ENCODE results near the gene HEATR5B.

The HEATR5B gene

DNA sequence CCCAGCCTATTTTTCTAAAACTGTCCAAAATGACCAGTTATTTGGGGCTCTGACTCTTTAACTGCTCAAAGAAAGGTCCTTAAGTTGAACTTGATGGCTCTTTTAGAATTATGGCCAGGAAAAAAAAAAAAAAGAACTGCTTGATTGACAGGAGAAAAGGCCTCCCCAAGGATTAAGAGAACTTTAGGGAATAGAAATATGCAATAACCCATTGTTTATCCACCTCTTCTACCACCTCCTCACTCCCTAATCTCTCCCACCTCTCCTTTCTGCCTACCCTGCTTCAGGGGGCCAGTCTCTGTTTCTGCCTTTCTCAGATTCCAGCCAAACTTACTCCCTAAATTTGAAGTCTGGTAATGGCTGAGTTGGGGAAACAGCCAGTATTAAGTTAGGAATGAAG, 112.2 kb downstream of the HEATR5B start:
- H3K9ac ChIP-seq (ENCODE audit: low read length): no peak overlapping the region
- H3K4me2 ChIP-seq (ENCODE audit: low read depth, low read length, poor library complexity, severe bottlenecking): no peak overlapping the region
- H3K4me3 ChIP-seq (ENCODE audit: insufficient read depth, low read length, poor library complexity, severe bottlenecking): no peak overlapping the region
- no peaks in the 10 kb centered on the region for H4K20me1 ChIP-seq (ENCODE audit: low read depth, low read length)
- no peak overlapping the region for H3K27ac ChIP-seq (ENCODE audit: low read depth, low read length)
- TF ChIP-seq, protein P1, sequence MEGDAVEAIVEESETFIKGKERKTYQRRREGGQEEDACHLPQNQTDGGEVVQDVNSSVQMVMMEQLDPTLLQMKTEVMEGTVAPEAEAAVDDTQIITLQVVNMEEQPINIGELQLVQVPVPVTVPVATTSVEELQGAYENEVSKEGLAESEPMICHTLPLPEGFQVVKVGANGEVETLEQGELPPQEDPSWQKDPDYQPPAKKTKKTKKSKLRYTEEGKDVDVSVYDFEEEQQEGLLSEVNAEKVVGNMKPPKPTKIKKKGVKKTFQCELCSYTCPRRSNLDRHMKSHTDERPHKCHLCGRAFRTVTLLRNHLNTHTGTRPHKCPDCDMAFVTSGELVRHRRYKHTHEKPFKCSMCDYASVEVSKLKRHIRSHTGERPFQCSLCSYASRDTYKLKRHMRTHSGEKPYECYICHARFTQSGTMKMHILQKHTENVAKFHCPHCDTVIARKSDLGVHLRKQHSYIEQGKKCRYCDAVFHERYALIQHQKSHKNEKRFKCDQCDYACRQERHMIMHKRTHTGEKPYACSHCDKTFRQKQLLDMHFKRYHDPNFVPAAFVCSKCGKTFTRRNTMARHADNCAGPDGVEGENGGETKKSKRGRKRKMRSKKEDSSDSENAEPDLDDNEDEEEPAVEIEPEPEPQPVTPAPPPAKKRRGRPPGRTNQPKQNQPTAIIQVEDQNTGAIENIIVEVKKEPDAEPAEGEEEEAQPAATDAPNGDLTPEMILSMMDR (IDR thresholded peaks at IDR 0.05; ENCODE audit: insufficient read depth, low read length, poor library complexity, severe bottlenecking): no peak
- no peak for TF ChIP-seq EZH2phosphoT487 (conservative IDR thresholded peaks at IDR 0.05; ENCODE audit: low read length)
- no peaks in the 10 kb centered on the region for H3F3A ChIP-seq (ENCODE audit: insufficient read depth)
- no peaks in the 10 kb centered on the region for H3K79me2 ChIP-seq (ENCODE audit: insufficient read depth, low read length)
- no peaks in the 10 kb centered on the region for H3K9me2 ChIP-seq (replicated peaks; ENCODE audit: insufficient read depth, low read length)
- H3K36me3 ChIP-seq (ENCODE audit: low read length): no peaks in the 10 kb centered on the region
- no peaks in the 10 kb centered on the region for H3K27me3 ChIP-seq (ENCODE audit: low read length)
- no peak overlapping the region for H2AFZ ChIP-seq (ENCODE audit: low read depth, low read length, severe bottlenecking)
- H3K9me3 ChIP-seq (ENCODE audit: insufficient read depth, low read length): no peaks in the 10 kb centered on the region

DNA sequence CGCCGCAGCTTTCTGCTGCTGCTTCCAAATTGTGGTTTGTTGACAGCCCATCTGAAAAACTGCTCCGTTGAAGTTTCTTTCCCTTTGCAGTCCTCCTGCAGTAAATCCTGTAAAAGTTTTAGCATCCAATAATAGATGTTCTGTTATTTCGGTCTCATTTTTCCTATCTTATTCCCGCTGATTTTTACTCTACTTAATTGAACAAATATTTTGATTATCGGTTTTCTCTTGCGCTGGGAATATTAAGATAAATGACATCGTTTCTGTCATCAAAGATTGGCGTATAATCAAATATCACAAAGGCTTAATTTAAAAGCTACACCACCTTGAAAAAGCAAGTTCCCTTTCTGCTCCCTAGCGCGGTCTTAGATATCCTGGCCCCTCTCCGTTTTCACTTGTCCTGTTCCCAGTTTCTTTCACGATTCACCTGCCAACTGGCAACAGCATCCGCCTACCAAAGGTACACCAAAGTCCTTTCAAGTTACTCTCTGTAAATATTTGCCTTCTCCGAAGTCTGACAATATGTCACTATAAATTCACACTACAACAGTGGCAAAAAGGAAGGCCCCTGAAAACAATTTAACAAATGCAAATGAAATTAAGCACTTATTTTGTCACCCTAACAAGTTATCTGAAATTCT, 116.8 kb downstream of the HEATR5B start:
- H3K79me2 ChIP-seq (ENCODE audit: insufficient read depth, low read length): peaks cover 36% of the 10 kb centered on the region
- no peaks in the 10 kb centered on the region for H4K20me1 ChIP-seq (ENCODE audit: low read depth, low read length)
- peak overlapping the region; percentile 57 for H3K27ac ChIP-seq (ENCODE audit: low read depth, low read length)
- H3K9me3 ChIP-seq (ENCODE audit: insufficient read depth, low read length): no peaks in the 10 kb centered on the region
- peak overlapping the region; percentile 97 for H3K9ac ChIP-seq (ENCODE audit: low read length)
- H3K4me2 ChIP-seq (ENCODE audit: low read depth, low read length, poor library complexity, severe bottlenecking): peak overlapping the region; percentile 80
- no peaks in the 10 kb centered on the region for H3K9me2 ChIP-seq (replicated peaks; ENCODE audit: insufficient read depth, low read length)
- no peaks in the 10 kb centered on the region for H3K27me3 ChIP-seq (ENCODE audit: low read length)
- H3F3A ChIP-seq (ENCODE audit: insufficient read depth): no peaks in the 10 kb centered on the region
- H2AFZ ChIP-seq (ENCODE audit: low read depth, low read length, severe bottlenecking): peak overlapping the region; percentile 86
- no peak for TF ChIP-seq EZH2phosphoT487 (conservative IDR thresholded peaks at IDR 0.05; ENCODE audit: low read length)
- TF ChIP-seq, protein P1 (IDR thresholded peaks at IDR 0.05; ENCODE audit: insufficient read depth, low read length, poor library complexity, severe bottlenecking): no peak
- no peaks in the 10 kb centered on the region for H3K36me3 ChIP-seq (ENCODE audit: low read length)
- peak overlapping the region; percentile 56 for H3K4me3 ChIP-seq (ENCODE audit: insufficient read depth, low read length, poor library complexity, severe bottlenecking)

DNA sequence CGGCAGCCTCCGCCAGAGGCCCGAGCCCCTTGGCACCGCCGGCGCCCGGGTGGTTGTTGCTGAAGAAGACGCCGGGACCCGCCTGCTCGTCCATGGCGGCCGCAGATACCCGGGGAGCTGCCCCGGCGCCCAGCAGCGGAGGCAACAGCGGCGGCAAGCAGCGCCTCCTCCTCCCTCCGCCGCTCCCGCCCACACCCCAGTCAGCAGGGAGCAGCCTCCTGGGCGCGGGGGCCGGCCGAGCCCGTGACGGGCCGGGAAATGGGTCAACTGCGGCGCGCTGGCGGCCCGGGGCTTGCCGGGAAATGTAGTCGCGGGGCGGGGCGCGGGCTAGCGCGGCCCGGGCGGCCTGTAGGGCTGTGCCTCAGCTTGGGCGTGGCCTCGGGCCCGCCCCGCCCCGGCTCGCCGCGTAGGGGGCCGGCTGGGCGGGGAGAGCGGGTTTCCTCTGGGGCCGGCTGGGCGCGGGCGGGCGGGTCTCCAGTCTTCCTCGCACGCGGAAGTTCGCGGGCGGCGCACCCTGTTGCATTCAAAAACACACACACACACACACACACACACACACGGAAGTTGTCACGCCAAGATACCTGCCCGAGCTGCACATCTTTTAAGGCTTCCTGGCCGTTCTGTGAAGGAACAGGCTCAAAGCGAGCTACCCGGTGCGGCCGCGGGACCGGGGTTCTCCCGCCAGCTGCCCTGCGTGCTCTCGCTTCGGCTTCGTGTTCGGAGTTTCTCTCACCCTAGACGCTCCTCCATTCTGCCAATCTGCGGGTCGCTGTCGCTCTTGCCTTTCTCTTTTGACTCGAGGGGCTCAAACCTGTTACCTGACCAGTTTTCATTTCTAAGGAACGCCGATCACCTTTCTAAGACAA, 117.6 kb downstream of the HEATR5B start, which contains the start of gene STRN:
Gene STRN, minus strand, starts transcription at position 167 of the 866 bp plus-strand sequence. Its CDS starts 73 bp downstream, at position 94.
- Histone ChIP-seq H4K20me1 (ENCODE audit: low read depth, low read length) (no peaks in the 10 kb centered on the region), H3K4me3 (ENCODE audit: insufficient read depth, low read length, poor library complexity, severe bottlenecking) (peak within 1 kb of the TSS; percentile 97)

More for the DNA sequence above, 117.6 kb downstream of the HEATR5B start, which contains the start of gene STRN:
- H3K9me3 ChIP-seq (ENCODE audit: insufficient read depth, low read length): no peaks in the 10 kb centered on the region
- peak within 1 kb of the TSS; percentile 97 for H3K9ac ChIP-seq (ENCODE audit: low read length)
- H3K79me2 ChIP-seq (ENCODE audit: insufficient read depth, low read length): peaks cover 43% of the 10 kb centered on the region
- no peaks in the 10 kb centered on the region for H3K9me2 ChIP-seq (replicated peaks; ENCODE audit: insufficient read depth, low read length)
- no peaks in the 10 kb centered on the region for H3K36me3 ChIP-seq (ENCODE audit: low read length)
- TF ChIP-seq, protein P1 (IDR thresholded peaks at IDR 0.05; ENCODE audit: insufficient read depth, low read length, poor library complexity, severe bottlenecking): no peak
- no peak for TF ChIP-seq EZH2phosphoT487 (conservative IDR thresholded peaks at IDR 0.05; ENCODE audit: low read length)
- H3K4me2 ChIP-seq (ENCODE audit: low read depth, low read length, poor library complexity, severe bottlenecking): peak within 1 kb of the TSS; percentile 80
- H3F3A ChIP-seq (ENCODE audit: insufficient read depth): no peaks in the 10 kb centered on the region
- H3K27me3 ChIP-seq (ENCODE audit: low read length): no peaks in the 10 kb centered on the region
- peak within 1 kb of the TSS; percentile 86 for H2AFZ ChIP-seq (ENCODE audit: low read depth, low read length, severe bottlenecking)
- peak within 1 kb of the TSS; percentile 72 for H3K27ac ChIP-seq (ENCODE audit: low read depth, low read length)
